Heart right ventricle (tissue), 16 donors: ENCODE measurements around the gene MYH3. TPM values are rescaled to one million over a fixed set of nuclear protein-coding genes. Genes with fewer than 3 reads are reported as not detected.

Experiments
- ATAC-seq, 8 donors: fragments of 200-7000 bp; cut with Tn5 transposase; one replicate each; pipeline ENCODE4 v1.9.1; 2020; ENCODE audit warnings: mild to moderate bottlenecking in 8 of 8, moderate library complexity in 8 of 8, moderate number of reproducible peaks in 1 of 8
- DNase-seq, 2 donors: peaks; one replicate each; pipeline ENCODE4 v3.0.0-alpha.2; 2020
- H3K27ac ChIP-seq, 10 donors: fragments of 200-600 bp; sonication (generic) in 2 of 10; one replicate each; pipeline versions ENCODE4 v1.5.0 to v1.8.0; 2020 to 2022; ENCODE audit warnings: mild to moderate bottlenecking in 3 of 10
- H3K27me3 ChIP-seq, 7 donors: fragments of 200-600 bp; one replicate each; pipeline ENCODE4 v1.8.0; 2021 to 2022; ENCODE audit warnings: mild to moderate bottlenecking in 2 of 7
- H3K36me3 ChIP-seq, 9 donors: fragments of 200-600 bp; sonication (generic) in 1 of 9; one replicate each; pipeline versions ENCODE4 v1.5.0 to v1.8.0; 2020 to 2022; ENCODE audit warnings: mild to moderate bottlenecking in 2 of 9
- H3K4me1 ChIP-seq, 9 donors: fragments of 200-600 bp; sonication (generic) in 1 of 9; one replicate each; pipeline versions ENCODE4 v1.5.0 to v1.8.0; 2020 to 2022; ENCODE audit warnings: mild to moderate bottlenecking in 4 of 9
- H3K4me3 ChIP-seq, 10 donors: fragments of 200-600 bp; sonication (generic) in 2 of 10; one replicate each; pipeline versions ENCODE4 v1.5.0 to v1.8.0; 2020 to 2022; ENCODE audit warnings: mild to moderate bottlenecking in 7 of 10, moderate library complexity in 2 of 10
- H3K9me3 ChIP-seq, 11 donors: fragments of 200-600 bp in 10 of 11; sonication (generic) in 2 of 11; one replicate each; pipeline versions ENCODE4 v1.5.0 to v1.8.0; 2013 to 2022; ENCODE audit warnings: mild to moderate bottlenecking in 2 of 11, control low read depth in 1 of 11, moderate library complexity in 1 of 11
- WGBS, 2 donors: extraction: QIAGEN DNeasy Blood & Tissue Kit; methylation state at CpG; one replicate each; pipeline ENCODE4 v1.1.7; 2013; ENCODE audit warnings: inconsistent platforms in 1 of 2; 5-methylcytosine and 5-hydroxymethylcytosine counted together
- intact Hi-C, 10 donors: fragments of 100-400 bp; cut with DNase I; formaldehyde crosslinking; loops; one replicate each; pipeline versions ENCODE4 v1.11.1 to v1.14.2; 2022
- polyA plus RNA-seq, 2 donors: library from polyadenylated mRNA; stranded (reverse); fragments of 200-250 nt; gene quantifications; one replicate each; pipeline ENCODE4 v1.2.3, GENCODE V29; 2013
- total RNA-seq, 10 donors: library from RNA; stranded (reverse); fragmentation: NEBNext Ultra II Directional in 3 of 10; extraction: Animal tissue kit (Norgen Biotek cat#: 25700) in 3 of 10; gene quantifications; one replicate each; pipeline versions ENCODE4 v1.2.1 to v1.2.4, GENCODE V29; 2021 to 2023
- TF ChIP-seq, protein P1 (sequence below), 9 donors: fragments of 200-600 bp; sonication (generic) in 2 of 9; IDR thresholded peaks; one replicate each; pipeline versions ENCODE4 v1.5.0 to v1.8.0; 2021 to 2022; ENCODE audit warnings: antibody characterized with exemption in 9 of 9, mild to moderate bottlenecking in 5 of 9, moderate library complexity in 1 of 9
- donor health status: Arrhythmogenic right ventricular cardiomyopathy.
- donor health status: ischemic (EF 13 %, LVEDD 7.1; RV severe dilation, severe dysfunction).
- donor health status: healthy with polysubstance abuse.
- donor health status: DM: no; HTN: yes; CAD: no.
- donor health status: DM: no; HTN: no; CAD: no.
- donor health status: ischemic (EF 25% LVEDD 6.9; RV normal size, moderate dysfunction).
- donor health status: ischemic (EF 25% LVEDD 5.7; RV mildly dilated, moderate dysfunction).
- donor health status: healthy.
- donor health status: DM: yes; HTN: yes; CAD: no.
- donor health status: Ischemic cardiomyopathy.
- donor health status: ischemic (EF 35%, LVEDD 5.7; RV mildly dilated, moderate dysfunction).
- donor health status: nonischemic (EF 11% LVEDD 7.7; RV severe dilation, severe dysfunction).
- donor health status: DM: yes; HTN: yes; CAD: no.
- donor health status: PGD.
- donor health status: ischemic (EF 29% LVEDD 5.4; RV normal size, mild dysfunction).
- donor health status: nonischemic (EF 23%, LVEDD 6.1; RV moderate dilation, normal function).

MYH3 gene
- total and polyA plus RNA-seq, 12 donors, result 0.12 to 1.4 (median 0.75) TPM

DNA sequence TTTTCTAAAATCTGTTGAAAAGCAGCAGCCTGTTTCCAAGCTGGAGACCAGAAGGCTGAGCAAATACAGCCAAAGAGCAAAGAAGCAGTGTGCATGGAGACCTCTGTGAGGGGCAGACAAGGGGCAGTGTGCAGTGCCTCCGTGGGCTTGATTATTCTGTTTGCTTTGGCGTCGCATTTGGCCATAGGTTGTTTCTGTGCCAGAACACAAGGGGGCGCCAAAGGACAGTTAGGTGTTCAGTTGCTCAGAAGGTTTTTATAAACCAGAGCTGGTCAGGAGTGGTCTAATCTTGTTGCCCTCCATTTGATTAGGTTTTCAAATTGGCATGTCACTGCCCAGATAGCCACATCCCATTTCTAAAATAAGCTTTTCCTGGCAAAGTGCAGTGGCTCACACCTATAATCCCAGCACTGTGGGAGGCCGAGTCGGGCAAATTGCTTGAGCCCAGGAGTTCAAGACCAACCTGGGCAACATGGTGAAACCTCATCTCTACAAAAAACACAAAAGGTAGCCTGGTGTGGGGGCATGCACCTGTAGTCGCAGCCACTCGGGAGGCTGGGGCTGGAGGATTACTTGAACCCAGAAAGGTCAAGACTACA lies 10.6 kb downstream of the MYH3 start:
- no peak overlapping the region for H3K27ac ChIP-seq
- DNase-seq (peak; percentile 55 to 69), ATAC-seq (peak; percentile 41 to 75 (median 65))
- H3K9me3 ChIP-seq, result no peaks in the 10 kb centered on the region
- H3K27me3 ChIP-seq, result no peaks in the 10 kb centered on the region
- TF ChIP-seq, protein P1, sequence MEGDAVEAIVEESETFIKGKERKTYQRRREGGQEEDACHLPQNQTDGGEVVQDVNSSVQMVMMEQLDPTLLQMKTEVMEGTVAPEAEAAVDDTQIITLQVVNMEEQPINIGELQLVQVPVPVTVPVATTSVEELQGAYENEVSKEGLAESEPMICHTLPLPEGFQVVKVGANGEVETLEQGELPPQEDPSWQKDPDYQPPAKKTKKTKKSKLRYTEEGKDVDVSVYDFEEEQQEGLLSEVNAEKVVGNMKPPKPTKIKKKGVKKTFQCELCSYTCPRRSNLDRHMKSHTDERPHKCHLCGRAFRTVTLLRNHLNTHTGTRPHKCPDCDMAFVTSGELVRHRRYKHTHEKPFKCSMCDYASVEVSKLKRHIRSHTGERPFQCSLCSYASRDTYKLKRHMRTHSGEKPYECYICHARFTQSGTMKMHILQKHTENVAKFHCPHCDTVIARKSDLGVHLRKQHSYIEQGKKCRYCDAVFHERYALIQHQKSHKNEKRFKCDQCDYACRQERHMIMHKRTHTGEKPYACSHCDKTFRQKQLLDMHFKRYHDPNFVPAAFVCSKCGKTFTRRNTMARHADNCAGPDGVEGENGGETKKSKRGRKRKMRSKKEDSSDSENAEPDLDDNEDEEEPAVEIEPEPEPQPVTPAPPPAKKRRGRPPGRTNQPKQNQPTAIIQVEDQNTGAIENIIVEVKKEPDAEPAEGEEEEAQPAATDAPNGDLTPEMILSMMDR (IDR thresholded peaks at IDR 0.05), result peak; percentile 71 to 87 (median 84)
- intact Hi-C loops, result loop anchor here in 8 of 10 donors (1.0 to 5.0 kb wide), 4 partner anchors 196 to 201 kb away; no protein-coding TSS in a partner anchor
- peaks cover 0 to 4% (median 0%) of the 10 kb centered on the region in 9 donors for H3K4me1 ChIP-seq
- 43 to 44% methylated on average over 8 of the region's 8 CpGs for WGBS, 2 donors
- H3K4me3 ChIP-seq, result no peak overlapping the region
- H3K36me3 ChIP-seq, result peaks cover 0 to 30% (median 6%) of the 10 kb centered on the region in 9 donors

- H3K4me1 ChIP-seq, result no peaks in the 10 kb centered on the region
- no peak for DNase-seq
- 42 to 64% methylated on average over 3 of the region's 3 CpGs for WGBS, 2 donors
- intact Hi-C loops, result no loop called here
- H3K27ac ChIP-seq, result no peak overlapping the region
- no peaks in the 10 kb centered on the region for H3K9me3 ChIP-seq
- H3K27me3 ChIP-seq, result no peaks in the 10 kb centered on the region
- H3K4me3 ChIP-seq, result no peak overlapping the region
- H3K36me3 ChIP-seq, result peaks cover 0 to 64% (median 10%) of the 10 kb centered on the region in 9 donors
- ATAC-seq, result no peak
- TF ChIP-seq, protein P1 (IDR thresholded peaks at IDR 0.05), result no peak
Measured at GRCh38 chr17:10640475-10640874, 16.6 kb downstream of the MYH3 start.

- TF ChIP-seq, protein P1 (IDR thresholded peaks at IDR 0.05), result no peak
- intact Hi-C loops, result no loop called here
- DNase-seq (no peak), ATAC-seq (no peak)
- H3K36me3 ChIP-seq, result peaks cover 0 to 73% (median 10%) of the 10 kb centered on the region in 9 donors
- no peaks in the 10 kb centered on the region for H3K4me1 ChIP-seq
- 89 to 94% methylated on average over 25 of the region's 25 CpGs for WGBS, 2 donors
- H3K9me3 ChIP-seq, result no peaks in the 10 kb centered on the region
- no peaks in the 10 kb centered on the region for H3K27me3 ChIP-seq
- H3K27ac ChIP-seq, result no peak overlapping the region
- no peak overlapping the region for H3K4me3 ChIP-seq
Measured at GRCh38 chr17:10638151-10638550, 19.0 kb downstream of the MYH3 start.

- ATAC-seq (no peak), DNase-seq (no peak)
- TF ChIP-seq, protein P1 (IDR thresholded peaks at IDR 0.05), result no peak
- Histone ChIP-seq H3K4me3 (no peak overlapping the region), H3K4me1 (no peaks in the 10 kb centered on the region), H3K27me3 (no peaks in the 10 kb centered on the region), H3K36me3 (peaks cover 0 to 49% (median 2%) of the 10 kb centered on the region in 9 donors), H3K27ac (no peak overlapping the region), H3K9me3 (no peaks in the 10 kb centered on the region)
- intact Hi-C loops, result no loop called here
- 89 to 92% methylated on average over 14 of the region's 14 CpGs for WGBS, 2 donors
Measured at GRCh38 chr17:10635290-10635689, 21.8 kb downstream of the MYH3 start.
